Measurements from ENCODE around the gene ATP6V0D1.
"Not testable (repeated sequence)": the region's sequence is repeated elsewhere in the genome, so short reads cannot be mapped to it uniquely, and the experiment has no call there.

Gene ATP6V0D1

GRCh38 chr16:67499106-67499505 is 18.1 kb upstream of the ATP6V0D1 start:
- no peak for DNase-seq

DNA sequence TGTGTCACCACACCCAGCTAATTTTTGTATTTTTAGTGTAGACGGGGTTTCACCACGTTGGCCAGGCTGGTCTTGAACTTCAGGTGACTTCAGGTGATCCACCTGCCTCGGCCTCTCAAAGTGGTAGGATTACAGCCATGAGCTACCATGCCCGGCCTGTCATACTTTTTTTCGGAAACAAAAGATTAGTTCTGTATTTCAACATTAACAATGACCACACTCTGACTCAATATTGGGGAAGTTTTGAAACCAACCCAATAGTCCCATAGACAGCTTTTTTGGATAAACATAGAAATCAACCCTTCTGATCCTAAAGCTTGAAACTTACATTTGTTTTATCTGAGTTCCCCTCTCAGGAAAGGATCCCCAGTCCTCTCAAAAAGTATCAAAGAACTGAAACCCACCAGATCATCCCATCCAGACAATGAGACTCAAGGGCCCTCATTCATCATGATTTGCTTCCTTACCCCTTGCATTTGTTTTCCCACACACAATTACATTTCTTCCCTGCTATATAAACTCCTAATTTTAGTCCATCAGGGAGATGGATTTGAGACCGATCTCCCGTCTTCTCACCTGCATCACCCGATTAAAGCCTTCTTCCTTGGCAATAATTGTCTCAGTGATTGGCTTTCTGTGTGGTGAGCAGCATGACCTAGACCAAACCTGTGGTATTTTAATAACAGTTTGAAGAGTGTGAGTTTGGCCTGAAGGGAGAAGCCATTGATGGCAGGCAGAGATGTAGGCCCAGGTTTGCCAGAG is 9.6 kb upstream of the ATP6V0D1 start:
- DNase-seq = no peak

- DNase-seq = no peak
These were observed 8.6 kb upstream of the ATP6V0D1 start for GRCh38 chr16:67489401-67490083.

DNA sequence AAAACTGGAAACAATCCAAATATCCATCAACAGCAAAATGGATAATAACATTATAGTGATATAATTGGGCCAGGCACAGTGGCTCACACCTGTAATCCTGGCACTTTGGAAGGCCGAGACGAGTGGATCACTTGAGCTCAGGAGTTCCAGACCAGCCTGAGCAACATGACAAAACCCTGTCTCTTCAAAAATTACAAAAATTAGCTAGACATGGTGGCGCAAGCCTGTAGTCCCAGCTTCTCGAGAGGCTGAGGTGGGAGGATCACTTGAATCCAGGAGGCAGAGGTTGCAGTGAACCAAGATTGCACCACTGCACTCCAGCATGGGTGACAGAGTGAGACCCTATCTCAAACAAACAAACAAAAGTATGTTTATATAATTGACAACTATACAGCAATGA is 6.6 kb upstream of the ATP6V0D1 start:
- DNase-seq = not testable (repeated sequence)

GRCh38 chr16:67486805-67487204 is 5.8 kb upstream of the ATP6V0D1 start:
- no peak for DNase-seq

DNA sequence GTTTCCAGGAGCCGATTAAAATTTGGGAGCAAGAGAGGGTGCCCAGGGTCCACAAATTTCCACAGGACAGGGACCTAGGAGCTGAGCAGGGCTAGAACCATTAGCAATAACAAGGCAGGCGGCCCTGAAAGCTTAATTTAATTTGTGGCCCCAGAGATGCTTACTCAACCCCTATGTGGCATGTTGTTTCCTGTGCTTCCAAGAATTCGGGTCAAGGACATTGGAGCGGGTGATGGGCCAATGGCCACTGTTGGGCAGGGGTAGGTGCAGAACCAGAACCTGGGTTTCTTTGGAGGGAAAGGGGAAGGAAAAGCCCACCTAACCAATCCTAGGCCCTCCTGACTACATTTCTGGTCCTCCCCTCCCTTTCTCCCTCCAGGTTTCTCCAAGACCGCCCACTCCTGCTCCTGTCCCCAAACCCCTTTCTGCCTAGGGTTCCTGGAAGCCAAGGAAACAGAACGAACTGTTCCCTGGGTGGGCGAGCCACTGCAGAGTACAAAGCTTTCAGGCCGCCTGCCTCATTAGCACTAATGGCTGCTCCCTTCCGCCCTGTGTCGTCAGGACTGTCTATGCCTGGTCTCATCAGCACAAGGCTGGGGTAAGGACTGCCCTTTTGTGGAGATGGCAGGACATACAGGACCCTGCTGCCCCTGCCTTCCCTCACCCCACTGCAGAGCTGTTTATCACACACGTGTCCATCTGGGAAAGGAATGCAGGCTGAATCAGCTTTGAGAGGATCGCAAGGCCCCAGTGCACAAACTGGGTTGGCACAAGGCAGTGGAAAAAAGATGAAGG is 3.0 kb upstream of the ATP6V0D1 start:
- no peak for DNase-seq

GRCh38 chr16:67483150-67483549 is 2.2 kb upstream of the ATP6V0D1 start, which contains the start of gene AGRP:
AGRP (minus strand) TSS chr16:67483547; CDS start chr16:67483398, 149 bp downstream.
- no peak for DNase-seq

DNA sequence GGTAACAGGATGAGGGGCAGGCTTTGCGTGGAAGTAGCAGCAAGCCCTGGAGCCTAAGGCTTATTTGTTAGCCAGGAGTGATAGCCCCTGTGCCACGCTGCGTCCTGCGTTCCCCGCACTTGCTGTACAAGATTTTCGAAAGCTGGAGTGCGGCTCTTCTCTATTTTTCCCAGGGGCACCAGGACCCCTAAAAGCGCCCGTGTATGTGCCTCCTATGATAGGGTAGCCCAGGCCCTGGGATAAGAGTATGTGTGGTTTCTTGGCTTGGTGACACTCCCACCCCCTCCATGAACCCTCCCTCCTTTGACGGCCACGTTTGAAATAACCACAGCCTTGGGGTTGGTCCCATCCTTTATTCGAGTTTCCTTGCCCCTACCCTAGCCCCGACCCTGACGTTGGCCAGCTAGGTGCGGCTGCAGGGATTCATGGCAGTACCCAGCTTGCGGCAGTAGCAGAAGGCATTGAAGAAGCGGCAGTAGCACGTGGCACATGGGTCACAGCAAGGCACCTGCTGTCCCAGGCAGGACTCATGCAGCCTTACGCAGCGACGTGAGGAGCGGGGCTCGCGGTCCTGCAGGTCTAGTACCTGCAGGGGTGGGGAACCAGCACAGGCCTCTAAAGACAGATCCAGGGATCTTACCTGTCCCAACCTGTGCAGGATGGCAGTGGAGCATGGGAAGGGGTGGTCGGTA is 1.4 kb upstream of the ATP6V0D1 start:
- DNase-seq = no peak

DNA sequence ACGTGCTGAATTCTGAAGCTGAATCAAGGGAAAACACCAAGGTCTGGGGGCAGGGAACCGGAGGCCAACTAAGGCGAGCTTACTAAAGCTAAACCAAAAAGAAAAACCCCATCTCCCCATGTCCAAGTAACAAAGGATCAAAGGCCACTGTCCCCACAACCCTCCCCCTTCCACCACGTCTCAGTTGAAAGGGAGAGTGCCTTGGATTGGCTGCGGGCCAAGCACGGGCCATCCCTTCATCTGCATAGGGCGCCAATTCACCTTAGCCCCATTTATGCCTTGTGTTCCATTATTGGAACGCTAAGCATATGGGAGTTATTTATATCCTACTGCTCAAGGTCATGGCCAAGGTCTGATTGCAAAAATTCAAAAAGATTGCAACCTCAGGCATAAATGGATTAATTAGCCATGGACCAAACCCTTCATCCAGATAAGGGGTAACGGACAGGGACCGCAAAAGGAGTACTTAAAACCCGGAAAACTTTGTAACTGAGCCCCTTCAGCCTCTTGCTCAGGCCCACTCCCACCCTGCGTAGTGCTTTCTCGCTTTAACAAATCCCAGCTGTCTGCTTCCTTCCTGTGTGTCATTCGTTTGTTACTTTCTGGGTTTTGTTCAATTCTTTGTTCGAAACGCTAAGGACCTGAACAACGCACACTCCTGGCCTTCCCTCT is 740 bp upstream of the ATP6V0D1 start:
- DNase-seq = peak; percentile 48

DNA sequence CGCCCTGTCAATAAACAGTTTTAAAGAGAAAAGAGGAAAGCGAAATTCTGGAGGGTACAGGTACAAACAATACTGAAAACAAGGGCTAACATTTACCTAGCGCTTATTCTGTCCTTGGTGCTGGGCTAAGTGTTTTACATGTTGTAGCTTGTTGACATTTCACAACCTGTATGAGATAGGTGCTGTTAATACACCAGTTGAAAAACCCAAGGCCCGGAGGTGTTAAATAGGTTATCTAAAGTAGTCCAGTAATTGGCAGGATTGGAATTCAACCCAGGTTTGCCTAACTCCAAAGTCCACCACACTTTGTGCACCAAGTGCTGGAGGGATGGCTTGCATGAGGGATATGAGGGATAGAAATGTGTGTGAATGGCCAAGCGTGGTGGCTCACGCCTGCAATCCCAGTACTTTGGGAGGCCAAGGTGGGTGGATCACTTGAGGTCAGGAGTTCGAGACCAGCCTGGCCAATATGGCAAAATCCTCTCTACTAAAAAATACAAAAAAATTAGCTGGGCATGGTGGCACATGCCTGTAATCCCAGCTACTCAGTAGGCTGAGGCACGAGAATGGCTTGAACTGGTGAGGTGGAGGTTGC is 2.9 kb downstream of the ATP6V0D1 start:
- no peak for DNase-seq

- DNase-seq = no peak
These were observed 6.2 kb downstream of the ATP6V0D1 start for GRCh38 chr16:67474551-67475455.

- no peak for DNase-seq
These were observed 9.1 kb downstream of the ATP6V0D1 start for GRCh38 chr16:67471758-67472384.

DNA sequence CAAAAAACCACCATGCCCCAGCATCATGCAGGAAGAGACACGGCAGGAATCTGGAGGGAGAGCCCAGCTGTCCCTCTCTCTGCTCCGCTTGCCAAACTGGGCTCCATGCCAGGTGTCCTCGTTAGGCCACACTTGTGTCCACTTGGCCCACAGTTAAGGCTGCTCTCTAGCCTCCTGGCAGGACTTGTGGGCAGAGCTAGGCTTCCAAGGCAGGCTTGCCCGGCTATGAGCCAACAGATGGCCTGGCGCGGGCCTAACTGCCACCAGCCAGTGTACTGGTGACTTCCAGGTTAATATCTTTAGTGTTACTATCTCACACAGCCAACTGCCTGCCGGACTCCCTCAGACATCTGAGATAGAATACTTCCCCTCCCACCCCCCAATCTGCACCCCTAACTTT is 10.6 kb downstream of the ATP6V0D1 start:
- no peak for DNase-seq

GRCh38 chr16:67468731-67469130 is 12.2 kb downstream of the ATP6V0D1 start:
- DNase-seq = no peak

- no peak for DNase-seq
These were observed 14.4 kb downstream of the ATP6V0D1 start for GRCh38 chr16:67466581-67466980.

DNA sequence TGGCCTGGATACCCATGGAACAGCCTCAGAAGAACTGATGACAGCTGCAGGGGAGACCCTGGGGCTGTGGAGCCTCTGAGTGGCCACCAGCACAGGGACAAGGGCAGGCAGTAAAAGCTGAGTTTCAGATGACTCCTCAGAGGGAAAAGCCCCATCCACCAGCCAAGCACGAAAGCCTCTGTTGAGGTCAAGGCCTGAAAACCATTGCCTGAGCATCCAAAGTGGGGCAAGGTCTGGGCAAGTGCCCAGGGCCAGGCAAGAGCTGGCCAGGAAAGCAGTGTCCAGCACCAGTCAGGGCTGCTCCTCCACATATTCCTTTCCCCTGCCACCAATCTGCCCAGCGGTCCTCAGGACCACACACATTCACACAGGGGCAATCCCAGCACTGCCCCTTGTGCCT is 16.4 kb downstream of the ATP6V0D1 start:
- DNase-seq = no peak

- no peak for DNase-seq
These were observed 17.3 kb downstream of the ATP6V0D1 start for GRCh38 chr16:67463691-67464090.

DNA sequence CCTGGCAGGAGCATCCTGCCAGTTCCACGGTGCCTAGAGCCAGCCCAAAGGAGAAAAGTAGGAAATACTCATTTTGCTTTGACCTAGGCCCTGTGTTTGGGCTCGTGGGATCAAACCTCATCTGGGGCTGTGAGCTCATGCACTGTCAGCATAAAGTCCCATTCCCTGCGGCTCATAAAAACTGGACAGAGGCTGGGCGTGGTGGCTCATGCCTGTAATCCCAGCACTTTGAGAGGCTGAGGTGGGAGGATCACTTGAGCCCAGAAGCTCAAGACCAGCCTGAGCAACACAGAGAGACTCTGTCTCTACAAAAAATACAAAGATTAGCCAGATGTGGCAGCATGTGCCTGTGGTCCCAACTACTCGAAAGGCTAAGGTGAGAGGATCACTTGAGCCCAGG is 17.9 kb downstream of the ATP6V0D1 start:
- no peak for DNase-seq

DNA sequence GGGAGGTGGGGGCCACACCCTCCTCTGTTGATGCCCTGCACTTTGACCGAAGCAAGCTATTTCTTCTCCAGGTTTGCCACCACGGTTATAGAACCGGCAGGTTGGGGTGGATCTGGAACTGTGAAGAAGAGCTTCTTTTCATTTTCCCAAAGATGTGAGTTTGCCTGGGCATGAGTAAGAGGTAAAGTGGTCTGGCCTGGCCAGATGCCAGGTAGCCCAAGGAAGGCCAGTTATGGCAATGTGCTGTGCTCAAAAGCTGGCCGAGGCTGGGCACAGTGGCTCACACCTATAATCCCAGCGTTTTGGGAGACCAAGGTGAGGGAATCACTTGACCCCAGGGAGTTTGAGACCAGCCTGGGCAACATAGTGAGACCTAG is 18.7 kb downstream of the ATP6V0D1 start:
- DNase-seq = no peak

- no peak for DNase-seq
These were observed 19.2 kb downstream of the ATP6V0D1 start for GRCh38 chr16:67461600-67462278.

Measured in CD4-positive, alpha-beta T cell treated with Interleukin-6 for 4 hours (primary cell).